Measurements from ENCODE around the gene ARF1. TPM values are rescaled to one million over a fixed set of nuclear protein-coding genes. Genes with fewer than 3 reads are reported as not detected.

The ARF1 gene
- total RNA-seq, 1 experiment from 2014 or later, result 512 TPM

DNA sequence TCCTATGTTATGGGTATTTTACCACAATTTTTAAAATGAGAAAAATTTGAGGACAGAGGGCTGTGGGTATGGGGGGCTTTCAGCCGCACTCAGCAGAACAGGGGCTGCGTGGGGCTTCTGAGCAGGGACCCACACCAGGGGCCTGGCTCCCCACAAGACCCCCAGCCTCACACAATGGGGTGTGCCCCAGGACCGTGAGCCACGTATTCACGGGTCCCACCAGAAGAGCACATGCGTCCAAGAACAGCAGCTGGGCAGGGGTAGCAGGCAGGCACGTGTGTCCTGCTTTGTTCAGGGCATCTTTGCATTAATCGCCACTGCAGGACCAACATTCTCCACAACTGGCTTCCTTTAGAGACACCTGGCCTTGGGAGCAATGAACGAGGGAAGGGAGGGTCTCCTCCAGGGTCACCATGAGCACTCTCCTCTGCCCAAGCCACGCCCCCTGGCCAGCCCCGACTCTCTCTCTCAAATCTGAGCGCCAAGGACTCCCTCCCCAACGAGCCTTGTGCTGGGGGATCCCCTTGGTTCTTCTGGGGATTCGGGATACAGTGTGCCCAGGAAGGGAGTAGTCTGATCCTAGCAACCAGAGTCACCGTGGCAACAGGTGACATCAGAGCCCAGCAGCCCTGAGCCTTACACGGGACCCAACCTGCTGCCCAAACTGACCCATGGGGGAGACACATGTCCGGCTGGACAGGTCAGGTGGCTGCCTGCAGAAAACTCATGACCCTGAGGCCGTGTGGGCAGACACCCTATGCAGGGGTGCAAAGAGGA, 7.4 kb upstream of the ARF1 start:
- H3K36me3 Mint-ChIP-seq (ENCODE audit: insufficient read depth, unreplicated experiment), result peaks cover 19% of the 10 kb centered on the region
- CTCF ChIA-PET, result no interaction called here
- BruUV-seq (replicated peaks), result no TSS peak
- no peak for DNase-seq
- peaks cover 78% of the 10 kb centered on the region for H3K27me3 Mint-ChIP-seq (ENCODE audit: unreplicated experiment)
- TF ChIP-seq, protein P1, sequence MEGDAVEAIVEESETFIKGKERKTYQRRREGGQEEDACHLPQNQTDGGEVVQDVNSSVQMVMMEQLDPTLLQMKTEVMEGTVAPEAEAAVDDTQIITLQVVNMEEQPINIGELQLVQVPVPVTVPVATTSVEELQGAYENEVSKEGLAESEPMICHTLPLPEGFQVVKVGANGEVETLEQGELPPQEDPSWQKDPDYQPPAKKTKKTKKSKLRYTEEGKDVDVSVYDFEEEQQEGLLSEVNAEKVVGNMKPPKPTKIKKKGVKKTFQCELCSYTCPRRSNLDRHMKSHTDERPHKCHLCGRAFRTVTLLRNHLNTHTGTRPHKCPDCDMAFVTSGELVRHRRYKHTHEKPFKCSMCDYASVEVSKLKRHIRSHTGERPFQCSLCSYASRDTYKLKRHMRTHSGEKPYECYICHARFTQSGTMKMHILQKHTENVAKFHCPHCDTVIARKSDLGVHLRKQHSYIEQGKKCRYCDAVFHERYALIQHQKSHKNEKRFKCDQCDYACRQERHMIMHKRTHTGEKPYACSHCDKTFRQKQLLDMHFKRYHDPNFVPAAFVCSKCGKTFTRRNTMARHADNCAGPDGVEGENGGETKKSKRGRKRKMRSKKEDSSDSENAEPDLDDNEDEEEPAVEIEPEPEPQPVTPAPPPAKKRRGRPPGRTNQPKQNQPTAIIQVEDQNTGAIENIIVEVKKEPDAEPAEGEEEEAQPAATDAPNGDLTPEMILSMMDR (IDR thresholded peaks at IDR 0.05; ENCODE audit: unreplicated experiment), result no peak
- no peaks in the 10 kb centered on the region for H3K4me1 Mint-ChIP-seq (ENCODE audit: low read depth, unreplicated experiment)
- H3K9me3 Mint-ChIP-seq (ENCODE audit: low read depth, unreplicated experiment), result no peaks in the 10 kb centered on the region
- H3K4me3 Mint-ChIP-seq (ENCODE audit: low read depth, unreplicated experiment), result no peak overlapping the region
- intact Hi-C loops (cut with micrococcal nuclease; ENCODE audit: unreplicated experiment), result loop anchor here (5.0 kb wide), 1 partner anchor 78 kb away; no protein-coding TSS in a partner anchor
- no peak overlapping the region for H3K27ac Mint-ChIP-seq (ENCODE audit: unreplicated experiment)

DNA sequence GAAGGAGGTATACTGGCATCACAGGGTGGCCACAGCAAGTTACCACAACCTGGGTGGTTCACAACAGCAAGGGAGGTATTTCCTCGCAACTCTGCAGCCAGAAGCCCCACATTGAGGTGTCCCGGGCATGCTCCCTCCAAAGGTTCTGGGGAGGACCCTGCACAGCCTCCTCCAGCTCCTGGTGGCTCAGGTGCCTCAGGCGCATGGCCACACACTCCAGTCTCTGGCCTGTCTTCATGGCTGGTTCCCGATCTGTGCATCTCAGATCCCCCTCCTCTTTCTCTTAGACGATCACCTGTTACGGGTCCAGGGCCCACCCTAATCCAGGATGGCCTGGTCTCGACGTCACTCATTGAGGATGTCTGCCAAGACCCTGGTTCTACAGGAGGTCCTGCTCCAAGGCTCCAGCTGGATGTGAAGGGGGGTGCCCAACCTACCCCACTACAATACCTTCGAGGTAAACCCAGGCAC, 6.7 kb upstream of the ARF1 start:
- H3K4me3 Mint-ChIP-seq (ENCODE audit: low read depth, unreplicated experiment), result no peak overlapping the region
- BruUV-seq (replicated peaks), result no TSS peak
- peaks cover 19% of the 10 kb centered on the region for H3K36me3 Mint-ChIP-seq (ENCODE audit: insufficient read depth, unreplicated experiment)
- intact Hi-C loops (cut with micrococcal nuclease; ENCODE audit: unreplicated experiment), result no loop called here
- CTCF ChIA-PET, result no interaction called here
- TF ChIP-seq, protein P1 (IDR thresholded peaks at IDR 0.05; ENCODE audit: unreplicated experiment), result no peak
- H3K4me1 Mint-ChIP-seq (ENCODE audit: low read depth, unreplicated experiment), result no peaks in the 10 kb centered on the region
- H3K9me3 Mint-ChIP-seq (ENCODE audit: low read depth, unreplicated experiment), result no peaks in the 10 kb centered on the region
- H3K27ac Mint-ChIP-seq (ENCODE audit: unreplicated experiment), result no peak overlapping the region
- H3K27me3 Mint-ChIP-seq (ENCODE audit: unreplicated experiment), result peaks cover 71% of the 10 kb centered on the region
- DNase-seq, result no peak

DNA sequence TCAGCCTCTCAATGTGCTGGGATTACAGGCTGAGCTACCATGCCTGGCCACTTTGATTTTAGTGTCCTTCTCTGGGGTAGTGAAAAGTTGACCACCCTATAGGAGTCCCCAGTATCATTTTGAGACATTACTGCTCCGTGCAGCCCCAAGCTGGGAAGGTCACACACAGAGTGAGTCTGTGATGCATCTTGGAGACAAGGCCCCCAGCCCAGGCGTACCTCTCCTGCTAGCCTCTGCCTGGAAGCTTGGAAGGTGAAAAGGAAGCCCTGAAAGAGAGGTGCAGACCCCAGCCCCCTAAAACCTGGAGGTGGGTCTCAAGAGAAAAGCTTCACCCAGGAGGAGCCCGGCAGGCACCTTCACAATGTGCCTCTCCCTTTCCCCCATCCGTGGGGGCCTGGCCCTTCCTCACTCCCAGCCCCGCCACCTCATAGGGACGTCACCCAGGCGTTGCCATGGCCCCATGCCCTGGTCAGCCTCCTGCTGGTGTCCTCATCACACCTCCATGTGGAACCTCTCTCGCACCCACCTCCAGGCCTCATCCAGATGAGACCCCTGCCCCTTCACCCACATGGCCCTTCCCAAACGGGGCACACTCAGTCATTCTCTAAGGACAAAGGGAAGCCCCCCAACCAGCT, 5.6 kb upstream of the ARF1 start:
- no peak for DNase-seq
- no TSS peak for BruUV-seq (replicated peaks)
- H3K4me3 Mint-ChIP-seq (ENCODE audit: low read depth, unreplicated experiment), result no peak overlapping the region
- peaks cover 60% of the 10 kb centered on the region for H3K27me3 Mint-ChIP-seq (ENCODE audit: unreplicated experiment)
- TF ChIP-seq, protein P1 (IDR thresholded peaks at IDR 0.05; ENCODE audit: unreplicated experiment), result no peak
- H3K36me3 Mint-ChIP-seq (ENCODE audit: insufficient read depth, unreplicated experiment), result peaks cover 28% of the 10 kb centered on the region
- H3K4me1 Mint-ChIP-seq (ENCODE audit: low read depth, unreplicated experiment), result peaks cover 6% of the 10 kb centered on the region
- CTCF ChIA-PET, result interaction anchor here (1.2 kb wide), 1 partner anchor 77 kb away, joined by 4 read pairs; no protein-coding TSS in a partner anchor
- peak overlapping the region; percentile 20 for H3K27ac Mint-ChIP-seq (ENCODE audit: unreplicated experiment)
- H3K9me3 Mint-ChIP-seq (ENCODE audit: low read depth, unreplicated experiment), result no peaks in the 10 kb centered on the region
- intact Hi-C loops (cut with micrococcal nuclease; ENCODE audit: unreplicated experiment), result no loop called here

DNA sequence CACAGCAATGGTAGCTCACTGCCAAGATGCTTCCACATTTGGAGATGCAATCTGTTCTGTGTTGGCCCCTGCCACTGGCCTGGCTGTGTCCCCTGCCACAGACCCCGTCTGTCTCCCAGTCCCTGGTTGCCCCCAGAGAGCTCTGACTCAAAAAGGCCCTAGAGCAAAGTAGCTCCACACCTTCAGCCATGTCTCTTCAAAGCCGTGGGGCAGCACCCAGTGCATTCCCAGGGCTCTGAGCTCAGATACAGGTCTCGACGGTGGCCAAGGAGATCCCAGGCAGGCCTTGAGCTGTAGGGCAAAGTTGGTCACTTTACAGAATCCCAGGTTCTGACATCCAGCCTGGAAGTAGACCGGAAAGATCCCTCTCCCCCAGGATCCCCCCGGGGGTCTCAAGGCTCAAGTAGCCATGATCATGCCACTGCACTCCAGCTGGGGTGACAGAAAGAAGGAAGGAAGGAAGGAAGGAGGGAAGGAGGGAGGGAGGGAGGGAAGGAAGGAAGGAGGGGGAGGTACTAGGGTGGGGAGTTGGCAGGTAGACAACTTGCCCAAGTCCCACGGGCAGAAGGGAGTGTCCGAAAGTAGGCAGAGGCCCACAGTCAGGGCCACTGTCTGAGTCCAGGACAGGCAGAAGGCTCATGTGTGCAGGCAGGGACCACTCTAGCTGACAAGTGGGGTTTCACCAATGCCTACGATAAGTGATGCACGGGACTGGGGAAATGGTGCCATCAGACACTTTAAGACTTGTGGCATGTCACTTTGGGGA, 4.8 kb upstream of the ARF1 start:
- no peaks in the 10 kb centered on the region for H3K9me3 Mint-ChIP-seq (ENCODE audit: low read depth, unreplicated experiment)
- TF ChIP-seq, protein P1 (IDR thresholded peaks at IDR 0.05; ENCODE audit: unreplicated experiment), result no peak
- peaks cover 52% of the 10 kb centered on the region for H3K27me3 Mint-ChIP-seq (ENCODE audit: unreplicated experiment)
- intact Hi-C loops (cut with micrococcal nuclease; ENCODE audit: unreplicated experiment), result no loop called here
- H3K4me1 Mint-ChIP-seq (ENCODE audit: low read depth, unreplicated experiment), result peaks cover 6% of the 10 kb centered on the region
- DNase-seq, result no peak
- H3K4me3 Mint-ChIP-seq (ENCODE audit: low read depth, unreplicated experiment), result no peak overlapping the region
- H3K36me3 Mint-ChIP-seq (ENCODE audit: insufficient read depth, unreplicated experiment), result peaks cover 37% of the 10 kb centered on the region
- CTCF ChIA-PET, result interaction anchor here (1.2 kb wide), 1 partner anchor 78 kb away, joined by 4 read pairs; no protein-coding TSS in a partner anchor
- H3K27ac Mint-ChIP-seq (ENCODE audit: unreplicated experiment), result peak overlapping the region; percentile 20
- BruUV-seq (replicated peaks), result no TSS peak

Measured in Calu3 (cell line).